Midbrain (tissue), 1 donor: ENCODE measurements around the gene ZNF816.
"Not testable (repeated sequence)": the region's sequence is repeated elsewhere in the genome, so short reads cannot be mapped to it uniquely, and the experiment has no call there.

ENCODE experiments used
- DNase-seq: peaks from one replicate; lab custom pipeline; 2025; lab: John Stamatoyannopoulos, UW

The ZNF816 gene

DNA sequence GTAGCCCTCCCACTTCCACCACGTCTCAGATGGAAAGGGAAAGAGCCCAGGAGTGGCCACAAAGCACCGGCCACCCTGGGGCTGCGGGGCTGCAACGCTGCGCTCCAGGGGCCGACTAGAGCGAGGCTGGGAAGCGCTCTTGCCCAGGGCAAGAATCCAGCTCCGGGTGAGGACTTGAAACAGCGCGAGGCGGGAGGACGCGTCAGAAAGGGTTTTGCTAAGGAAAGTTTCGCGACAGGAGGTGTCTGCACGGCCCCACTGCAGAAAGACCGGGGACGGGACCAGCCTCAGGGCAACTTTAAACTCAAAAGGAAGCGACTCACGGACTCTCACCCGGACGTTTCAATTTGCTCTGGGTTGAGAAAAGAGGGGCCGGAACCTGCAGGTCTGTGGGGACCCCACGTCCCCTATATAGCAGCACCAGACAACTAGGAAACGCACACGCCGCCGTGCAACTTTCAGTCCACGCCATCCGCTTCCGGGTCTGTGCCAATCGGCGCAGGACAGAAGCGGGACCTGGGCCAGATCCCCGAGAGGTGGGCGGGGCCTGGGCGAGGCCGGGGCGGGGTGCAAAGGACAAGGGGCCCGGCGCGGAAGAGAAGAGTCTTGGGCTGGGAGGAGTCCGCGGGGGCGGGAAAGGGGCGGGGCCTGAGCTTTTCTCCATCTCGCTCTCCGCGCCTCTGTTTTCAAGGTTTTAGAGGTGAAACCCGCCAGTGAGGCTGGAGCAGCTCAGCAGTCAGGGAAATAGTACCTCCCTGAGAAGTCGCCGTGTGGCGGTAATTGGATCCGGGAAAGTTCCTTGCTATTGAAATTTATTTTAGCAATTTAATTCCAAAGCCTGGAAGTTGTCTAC is at the start of gene ZNF816:
ZNF816 (minus strand) TSS at position 488 of the 853 bp plus-strand sequence. CDS start 6,792 bp downstream, outside the sequence.
- DNase-seq: peak; percentile 77

DNA sequence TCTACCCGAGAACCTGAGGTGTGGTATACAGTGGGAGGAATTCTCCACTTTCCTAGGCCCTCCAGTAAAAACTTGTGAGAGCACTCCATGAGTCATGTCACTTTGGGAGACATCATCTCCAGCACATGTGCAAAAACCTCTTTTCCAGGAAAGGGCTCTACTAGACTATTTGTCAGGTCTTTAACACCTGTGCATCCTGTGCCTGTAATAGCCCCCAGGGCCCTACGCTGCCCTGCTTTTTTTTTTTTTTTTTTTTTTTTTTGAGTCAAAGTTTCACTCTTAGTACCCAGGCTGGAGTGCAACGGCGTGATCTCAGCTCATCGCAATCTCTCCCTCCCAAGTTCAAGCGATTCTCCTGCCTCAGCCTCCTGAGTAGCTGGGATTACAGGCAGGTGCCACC is 49.3 kb upstream of the ZNF816 start:
- no peak for DNase-seq

DNA sequence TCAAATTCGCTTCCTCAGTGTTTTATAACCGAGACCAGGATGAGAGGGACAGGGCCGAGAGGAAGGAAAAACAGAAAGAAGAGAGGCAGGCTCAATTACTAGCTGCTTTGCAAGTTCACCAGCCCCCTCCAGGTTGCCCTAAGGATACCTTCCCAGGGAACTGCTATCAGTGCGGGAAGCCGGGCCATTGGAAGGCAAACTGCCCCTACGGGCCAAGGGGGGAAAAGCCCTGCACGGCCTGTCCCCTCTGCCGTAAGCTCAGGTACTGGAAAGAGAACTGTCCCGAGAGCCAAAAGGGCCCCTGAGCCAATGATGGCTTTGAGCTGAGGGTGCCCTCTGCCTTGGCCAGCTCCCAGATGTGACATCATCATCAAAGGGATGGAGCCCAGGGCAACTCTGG is 47.8 kb upstream of the ZNF816 start:
- DNase-seq: no peak

DNA sequence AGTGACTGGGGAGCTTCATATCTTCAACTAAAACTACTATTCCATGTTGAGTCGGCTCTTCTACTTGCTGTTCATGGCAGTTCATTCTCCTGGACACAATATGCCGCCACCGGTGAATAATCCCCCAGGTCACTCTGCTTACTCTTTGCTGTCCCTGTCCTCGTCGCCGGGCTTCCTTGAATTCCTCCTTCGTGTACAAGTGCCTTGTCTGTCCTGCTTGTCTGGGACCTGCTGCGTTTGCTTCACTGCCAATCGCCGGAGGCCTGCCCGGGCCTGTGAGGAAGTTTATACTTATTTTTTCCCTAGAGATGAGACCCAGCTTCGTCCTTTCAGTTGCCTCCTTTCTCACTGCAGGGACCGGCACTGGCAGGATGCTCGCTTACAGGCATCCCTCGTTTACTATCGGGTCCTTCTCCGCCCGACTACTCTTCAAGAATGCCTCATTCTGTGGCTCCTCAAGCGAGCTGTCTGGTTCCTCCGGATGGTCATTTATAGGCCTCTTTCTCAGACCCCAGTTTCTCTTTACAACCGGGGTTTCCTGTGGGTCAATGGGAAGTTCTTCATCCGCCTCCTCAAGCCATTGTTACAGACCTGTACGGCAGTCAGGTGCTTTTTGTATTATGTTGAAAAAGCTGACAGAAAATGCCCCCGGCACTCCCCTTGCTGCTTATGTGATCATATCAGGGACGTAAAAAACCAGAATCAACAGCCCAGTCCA is 45.5 kb upstream of the ZNF816 start:
- no peak for DNase-seq

DNA sequence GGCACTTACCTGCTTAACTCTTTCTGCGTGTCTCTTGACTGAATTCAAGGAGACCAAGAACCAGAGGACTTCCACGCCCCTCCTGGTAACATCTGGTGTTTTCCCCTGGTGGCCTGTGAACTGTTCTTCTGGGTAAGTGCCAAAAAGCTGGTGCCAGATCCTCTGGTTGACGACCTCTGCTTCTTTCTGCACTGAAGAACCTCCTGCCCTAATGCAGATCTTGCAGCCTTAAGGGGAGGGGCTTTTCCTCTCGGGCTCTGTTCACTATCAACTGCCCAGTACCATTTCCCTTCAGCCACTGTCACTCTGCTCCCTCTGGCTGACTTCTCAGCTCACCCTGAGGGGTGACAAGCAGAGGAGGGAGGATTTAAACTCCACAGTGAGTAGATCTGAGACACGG is 44.9 kb upstream of the ZNF816 start:
- no peak for DNase-seq

DNA sequence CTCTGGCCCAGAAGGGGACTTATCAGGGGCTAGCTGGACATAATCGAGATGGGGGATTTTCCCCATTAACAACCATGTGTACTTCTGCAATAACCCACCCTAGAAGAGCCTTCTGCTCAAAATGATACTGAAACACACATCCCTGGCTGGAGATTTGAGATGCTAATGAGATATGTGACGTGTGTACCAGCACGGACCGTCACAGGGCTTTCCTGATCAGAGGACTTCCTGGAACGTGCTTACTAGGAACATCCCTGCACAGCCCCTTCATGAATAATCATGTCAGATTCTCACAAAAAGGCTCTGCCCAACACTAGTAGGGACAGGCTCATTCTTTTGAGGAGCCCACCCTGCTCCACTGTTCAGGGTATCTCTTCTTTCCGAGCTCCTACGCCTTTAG is 44.5 kb upstream of the ZNF816 start:
- DNase-seq: no peak

DNA sequence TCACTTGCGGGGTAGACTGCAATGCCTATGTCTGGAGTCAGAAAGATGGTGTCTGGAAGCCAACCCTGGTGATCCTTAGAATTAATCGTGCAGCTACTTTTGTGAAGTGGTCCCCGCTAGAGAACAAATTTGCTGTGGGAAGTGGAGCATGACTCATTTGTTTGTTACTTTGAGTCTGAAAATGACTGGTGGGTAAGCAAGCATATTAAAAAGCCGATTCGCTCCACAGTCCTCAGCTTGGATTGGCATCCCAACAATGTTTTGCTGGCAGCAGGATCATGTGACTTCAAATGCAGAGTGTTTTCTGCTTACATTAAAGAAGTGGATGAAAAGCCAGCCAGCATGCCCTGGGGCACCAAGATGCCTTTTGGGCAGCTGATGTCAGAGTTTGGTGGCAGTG is 41.6 kb upstream of the ZNF816 start:
- DNase-seq: no peak

DNA sequence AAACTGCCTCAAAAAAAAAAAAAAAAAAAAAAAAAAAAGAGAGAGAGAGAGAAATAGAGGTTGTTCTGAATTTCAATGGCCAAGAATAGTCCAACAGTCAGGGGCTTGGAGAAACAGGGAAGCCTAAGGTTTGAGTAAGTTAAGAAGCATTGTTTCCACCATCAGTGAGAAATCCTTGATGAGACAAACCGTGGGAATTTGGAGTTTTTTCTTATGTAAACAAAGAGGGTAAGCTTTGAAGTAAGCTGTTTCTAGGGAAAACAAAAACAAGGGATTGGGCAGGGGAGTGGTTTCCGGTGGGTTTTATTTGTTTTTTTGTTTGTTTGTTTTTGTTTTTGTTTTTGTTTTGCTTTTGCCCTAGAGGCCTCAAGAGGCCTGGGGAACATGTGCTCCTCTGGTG is 39.8 kb upstream of the ZNF816 start:
- DNase-seq: no peak

DNA sequence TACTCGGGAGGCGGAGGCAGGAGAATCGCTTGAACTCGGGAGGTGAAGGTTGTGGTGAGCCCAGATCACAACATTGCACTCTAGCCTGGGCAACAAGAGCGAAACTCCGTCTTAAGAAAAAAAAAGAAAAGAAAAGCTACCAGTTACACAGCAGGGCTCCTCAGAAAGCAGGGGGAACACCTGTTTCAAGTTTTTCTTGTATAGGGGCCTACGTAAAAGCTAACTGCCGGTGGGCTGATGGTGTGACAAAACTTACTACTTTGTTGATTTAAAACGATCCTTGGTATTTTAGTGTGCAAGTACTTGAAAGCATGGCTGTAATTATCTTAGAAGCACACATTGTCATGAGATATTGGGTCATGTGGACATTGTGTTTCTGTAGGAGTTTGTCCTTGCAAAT is 35.3 kb upstream of the ZNF816 start:
- DNase-seq: no peak

DNA sequence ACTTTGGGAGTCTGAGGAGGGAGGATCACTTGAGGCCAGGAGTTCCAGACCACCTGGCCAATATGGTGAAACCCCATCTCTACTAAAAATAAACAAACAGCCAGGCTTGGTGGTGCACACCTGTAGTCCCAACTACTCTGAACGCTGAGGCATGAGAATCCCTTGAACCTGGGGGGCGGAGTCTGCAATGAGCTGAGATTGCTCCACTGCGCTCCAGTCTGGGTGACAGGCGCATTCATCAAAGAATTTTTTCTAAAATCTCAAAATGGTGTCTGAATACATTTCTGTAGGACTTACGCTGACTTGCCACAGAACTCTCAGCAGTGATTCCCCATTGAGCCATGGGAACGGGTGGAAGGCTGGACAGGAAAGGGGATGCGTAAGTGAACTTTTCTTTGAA is 33.0 kb upstream of the ZNF816 start:
- no peak for DNase-seq

DNA sequence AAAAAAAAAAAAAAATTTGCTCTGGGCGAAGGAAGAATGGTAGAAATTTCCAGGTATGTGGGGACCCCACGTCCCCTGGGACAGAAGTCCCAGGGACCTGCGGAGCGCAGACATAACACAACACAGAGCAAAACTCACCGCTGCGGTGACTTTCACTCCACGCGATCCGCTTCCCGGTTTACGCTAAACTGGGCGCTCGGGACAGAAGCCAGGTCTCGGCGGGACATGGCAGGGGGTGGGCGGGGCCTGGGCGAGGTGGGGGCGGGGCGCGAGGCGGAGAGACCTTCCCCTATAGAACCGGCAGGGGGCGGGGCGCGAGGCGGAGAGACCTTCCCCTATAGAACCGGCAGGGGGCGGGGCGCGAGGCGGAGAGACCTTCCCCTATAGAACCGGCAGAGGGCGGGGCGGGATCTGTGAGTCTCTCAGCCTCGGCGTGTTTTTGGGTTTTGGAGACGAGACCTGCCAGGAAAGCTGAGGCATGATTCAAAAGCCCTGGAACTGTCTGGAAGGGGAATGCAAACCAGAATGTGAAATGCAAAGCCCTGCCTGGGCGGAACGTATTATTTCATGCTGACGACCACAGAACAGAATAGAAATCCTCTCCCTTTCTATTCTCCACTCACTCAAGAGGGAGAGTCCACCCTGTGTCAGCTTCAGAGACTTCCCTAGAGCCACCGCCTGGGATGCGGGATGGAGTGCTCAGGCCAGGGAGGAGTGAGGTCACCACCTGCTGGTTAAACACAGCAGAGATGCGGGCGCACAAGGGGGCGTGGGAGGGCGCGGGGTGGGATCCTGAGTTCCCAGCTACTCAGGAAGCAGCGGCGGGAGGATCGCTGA is 30.9 kb upstream of the ZNF816 start:
- DNase-seq: peak; percentile 20

DNA sequence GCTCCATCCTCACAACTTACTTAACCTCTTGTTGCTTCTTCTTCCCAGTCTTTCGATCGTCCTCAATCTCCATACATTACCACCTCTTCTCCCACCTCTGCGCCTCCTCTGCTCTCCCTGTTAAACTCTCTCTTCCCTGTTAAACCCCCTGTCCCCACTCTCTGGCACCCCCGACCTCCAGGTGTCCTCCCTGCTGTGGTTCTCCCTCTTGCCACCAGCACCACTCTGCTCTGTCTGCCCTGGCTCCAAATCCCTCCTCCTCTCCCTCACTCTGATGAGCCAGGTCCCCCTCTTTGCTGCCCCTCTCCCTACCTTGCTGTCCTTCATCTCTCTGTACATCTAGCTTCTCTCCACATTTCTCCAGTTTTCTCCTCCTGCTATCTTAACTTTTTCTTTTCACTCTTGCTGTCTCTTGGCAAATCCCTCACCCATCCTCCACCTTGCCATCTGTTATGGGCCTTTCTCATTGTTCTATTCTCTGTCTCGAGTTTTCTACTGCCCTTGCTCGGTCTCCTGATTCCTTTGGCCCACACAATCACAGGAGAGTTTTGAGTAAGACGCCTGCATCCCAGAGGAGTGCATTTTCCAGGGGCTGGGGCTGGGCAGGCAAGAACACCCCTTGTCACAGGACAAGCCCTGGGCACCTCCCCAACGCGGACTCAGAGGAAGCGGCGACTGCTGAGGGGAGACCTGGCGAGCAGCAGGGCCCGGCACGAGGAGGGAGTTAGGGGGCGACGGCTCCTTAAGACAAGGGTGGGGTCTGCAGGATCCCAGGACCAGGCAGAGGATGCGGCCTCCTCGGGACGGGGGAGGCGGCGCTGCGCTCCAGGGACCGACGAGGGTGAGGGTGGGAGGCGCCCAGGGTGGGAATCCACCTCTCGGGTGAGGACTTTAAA is 29.7 kb upstream of the ZNF816 start:
- DNase-seq: no peak

DNA sequence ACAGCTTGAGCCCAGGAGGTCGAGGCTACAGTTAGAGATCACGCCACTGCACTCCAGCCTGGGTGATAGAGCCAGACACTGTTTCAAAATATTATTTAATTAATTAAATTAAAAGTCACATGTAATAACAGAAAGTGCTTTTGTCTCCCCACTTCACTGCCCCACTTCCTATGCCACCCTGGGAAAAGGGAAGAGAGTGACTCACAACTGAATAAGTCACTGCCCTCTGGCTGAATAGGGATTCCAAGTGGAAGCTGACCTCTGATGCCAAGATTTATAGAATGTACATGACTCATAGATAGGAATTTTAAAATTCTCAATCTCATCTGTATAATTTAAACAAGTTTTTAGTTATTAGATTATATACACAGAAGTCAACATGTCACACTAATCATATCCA is 28.8 kb upstream of the ZNF816 start:
- no peak for DNase-seq

DNA sequence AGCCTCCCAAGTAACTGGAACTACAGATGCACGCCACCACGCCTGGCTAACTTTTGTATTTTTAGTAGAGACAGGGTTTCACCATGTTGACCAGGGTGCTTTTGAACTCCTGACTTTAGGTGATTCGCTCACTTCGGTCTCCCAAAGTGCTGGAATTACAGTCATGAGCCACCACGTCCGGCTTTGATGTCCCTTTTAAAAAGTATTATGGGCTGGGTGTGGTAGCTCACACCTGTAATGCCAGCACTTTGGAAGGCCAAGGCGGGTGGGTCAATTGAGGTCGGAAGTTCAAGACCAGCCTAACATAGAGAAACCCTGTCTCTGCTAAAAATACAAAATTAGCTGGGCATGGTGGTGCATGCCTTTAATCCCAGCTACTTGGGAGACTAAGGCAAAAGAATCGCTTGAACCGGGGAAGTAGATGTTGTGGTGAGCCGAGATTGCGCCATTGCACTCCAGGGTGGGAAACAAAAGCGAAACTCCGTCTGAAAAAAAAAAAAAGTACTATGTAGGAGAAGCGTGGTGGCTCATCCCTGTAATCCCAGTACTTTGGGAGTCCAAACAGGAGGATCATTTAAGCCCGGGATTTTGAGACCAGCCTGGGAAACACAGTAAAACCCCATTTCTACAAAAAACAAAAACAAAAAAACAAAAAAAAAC is 28.2 kb upstream of the ZNF816 start:
- no peak for DNase-seq

DNA sequence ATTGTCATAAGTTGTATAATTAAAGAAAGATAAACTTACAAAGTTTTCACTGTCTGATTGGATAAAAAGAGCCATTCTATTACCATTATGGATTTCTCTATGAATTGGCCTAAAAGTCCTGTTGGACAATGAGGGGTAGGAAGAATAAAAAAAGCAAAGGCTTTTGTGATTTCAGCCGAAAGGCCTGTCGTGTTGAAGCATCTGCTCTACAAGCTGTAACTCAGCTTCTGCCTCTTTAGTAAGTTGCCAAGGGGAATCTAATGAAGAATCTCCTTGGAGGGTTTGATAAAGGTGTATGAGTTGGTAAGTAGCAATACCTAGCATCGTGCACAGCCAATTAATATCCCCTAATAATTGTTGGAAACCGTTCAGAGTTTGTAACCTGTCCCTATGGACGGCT is 25.8 kb upstream of the ZNF816 start:
- DNase-seq: no peak

DNA sequence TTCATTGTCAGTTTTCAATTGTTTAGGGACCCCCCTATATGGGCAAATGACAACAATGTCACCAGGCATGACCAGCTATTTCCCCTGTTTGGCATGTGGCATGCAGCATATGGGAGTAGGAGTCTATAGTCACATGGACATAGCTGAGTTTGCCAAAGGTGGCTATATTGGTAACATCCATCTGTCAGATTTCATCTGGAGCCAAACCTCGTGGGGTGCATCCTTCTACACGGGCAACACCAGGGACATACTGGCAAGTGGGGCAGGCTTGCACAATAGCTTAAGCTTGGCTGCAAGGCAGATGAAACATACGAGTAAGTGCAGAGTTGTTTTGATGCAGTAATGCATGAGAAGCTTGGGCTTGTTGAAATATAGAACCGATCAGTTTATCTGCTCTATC is 24.5 kb upstream of the ZNF816 start:
- no peak for DNase-seq

DNA sequence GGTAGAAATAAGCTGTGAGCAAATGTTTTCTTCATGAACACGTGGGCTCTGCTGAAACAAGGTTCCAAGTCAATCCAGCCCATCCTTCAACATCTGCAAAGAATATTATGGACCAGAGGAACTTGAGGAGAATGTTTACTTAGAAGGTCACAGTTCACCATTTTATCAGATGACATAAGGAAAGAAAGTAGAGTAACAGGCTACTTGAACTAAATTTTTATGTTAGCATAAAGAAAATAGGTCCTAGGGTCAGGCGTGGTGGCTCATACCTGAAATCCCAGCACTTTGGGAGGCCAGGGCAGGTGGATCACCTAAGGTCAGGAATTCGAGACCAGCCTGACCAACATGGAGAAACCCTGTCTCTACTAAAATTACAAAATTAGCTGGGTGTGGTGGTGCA is 20.5 kb upstream of the ZNF816 start:
- DNase-seq: not testable (repeated sequence)

DNA sequence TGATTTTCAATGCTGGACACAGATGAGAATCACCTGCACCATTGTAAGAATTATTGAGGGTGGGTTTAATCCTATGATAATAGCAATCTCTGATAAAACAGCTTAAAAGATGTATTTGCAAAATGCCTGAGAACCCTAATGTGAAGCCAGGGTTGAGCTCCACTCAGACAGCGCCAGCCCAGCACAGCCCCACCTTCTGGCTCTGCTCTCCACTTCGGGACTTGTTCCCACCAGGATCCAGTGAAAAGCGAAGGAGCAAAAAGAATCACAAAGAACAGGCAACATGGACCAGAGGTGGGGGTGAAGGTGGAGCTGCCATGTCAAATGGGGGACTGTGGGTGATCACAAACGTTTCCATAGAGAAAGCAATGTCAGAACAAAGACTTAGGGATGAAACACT is 18.6 kb upstream of the ZNF816 start:
- DNase-seq: no peak

DNA sequence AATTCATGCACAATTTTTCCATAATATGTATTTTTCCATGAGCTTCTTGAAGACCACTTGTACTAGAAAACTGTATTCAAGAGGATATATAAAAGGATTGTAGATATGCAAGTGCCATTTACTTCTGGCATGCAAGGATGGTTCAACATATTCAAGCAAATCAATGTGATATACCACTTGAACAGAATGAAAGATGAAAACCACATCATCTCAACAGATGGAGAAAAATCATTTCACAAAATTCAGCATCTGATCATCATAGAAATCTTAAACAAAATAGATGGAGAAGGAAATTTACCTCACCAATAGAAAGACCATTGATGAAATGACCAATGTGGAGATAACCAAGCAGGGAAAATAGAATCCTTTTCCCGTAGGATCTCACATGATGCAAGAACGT is 5.1 kb upstream of the ZNF816 start:
- no peak for DNase-seq

DNA sequence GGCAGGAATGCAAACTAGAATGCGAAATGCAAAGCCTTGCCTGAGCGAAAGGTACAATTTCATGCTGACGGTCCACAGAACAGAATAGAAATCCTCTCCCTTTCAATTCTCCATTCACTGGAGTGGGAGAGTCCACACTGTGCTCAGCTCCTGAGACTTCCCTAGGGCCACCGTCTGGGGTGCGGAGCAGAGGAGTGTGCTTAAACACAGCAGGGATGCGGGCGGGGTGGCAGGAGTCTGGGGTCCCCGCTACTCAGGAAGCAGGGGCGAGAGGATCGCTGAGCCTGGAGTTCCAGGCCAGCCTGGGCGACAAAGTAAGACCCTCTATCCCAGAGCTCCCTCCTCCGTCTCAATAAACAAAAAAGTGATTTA is 552 bp upstream of the ZNF816 start:
- no peak for DNase-seq

DNA sequence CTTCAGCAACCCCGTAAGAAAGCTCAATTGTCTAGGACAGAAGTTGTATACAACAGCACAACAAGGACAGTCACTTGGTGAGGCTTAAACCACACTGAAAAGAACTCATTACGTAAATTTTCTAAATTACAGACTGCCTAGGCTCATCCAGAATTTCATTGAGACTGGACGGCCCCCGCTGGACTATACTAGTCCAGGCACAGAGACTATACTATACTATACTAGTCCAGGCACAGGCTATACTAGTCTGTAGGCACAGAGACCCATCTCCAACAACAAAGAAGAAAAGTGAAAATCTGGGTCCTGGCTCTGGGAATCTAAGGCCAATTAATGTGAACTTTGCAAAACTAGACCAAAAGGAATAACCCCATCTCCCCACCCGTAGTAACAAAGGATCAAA is 700 bp downstream of the ZNF816 start:
- peak; percentile 4 for DNase-seq
